WI38 (cell line): Measurements from ENCODE around the gene PET100.

Experiments
- H3K4me3 ChIP-seq: 2 replicates; pipeline ENCODE4 v1.5.1; 2011; ENCODE audit warnings: low read depth, mild to moderate bottlenecking, control low read depth, low read length
- CTCF ChIP-seq: IDR thresholded peaks from 2 replicates; pipeline ENCODE4 v1.5.1; 2012; ENCODE audit warnings: low read depth, mild to moderate bottlenecking, control low read depth, low read length

Gene PET100

GRCh38 chr19:7614859-7615741, 14.5 kb upstream of the PET100 start:
- no peak overlapping the region for H3K4me3 ChIP-seq
- no peak for TF ChIP-seq CTCF

- no peak overlapping the region for H3K4me3 ChIP-seq
- TF ChIP-seq CTCF = no peak
Measured at GRCh38 chr19:7617172-7617571, 12.4 kb upstream of the PET100 start.

- no peak overlapping the region for H3K4me3 ChIP-seq
- no peak for TF ChIP-seq CTCF
Measured at GRCh38 chr19:7617735-7618134, 11.9 kb upstream of the PET100 start.

GRCh38 chr19:7618348-7618747, 11.2 kb upstream of the PET100 start:
- no peak overlapping the region for H3K4me3 ChIP-seq
- no peak for TF ChIP-seq CTCF

GRCh38 chr19:7618771-7619510, 10.7 kb upstream of the PET100 start:
- TF ChIP-seq CTCF = no peak

GRCh38 chr19:7619671-7620441, 9.7 kb upstream of the PET100 start:
- TF ChIP-seq CTCF = no peak
- H3K4me3 ChIP-seq = no peak overlapping the region

More at GRCh38 chr19:7618771-7619510, 10.7 kb upstream of the PET100 start:
- H3K4me3 ChIP-seq = no peak overlapping the region
